Smooth muscle cell (in vitro differentiated cells): Measurements from ENCODE around the gene ANKK1. TPM values are rescaled to one million over a fixed set of nuclear protein-coding genes. Genes with fewer than 3 reads are reported as not detected.

Experiments
- microRNA-seq: library from miRNA; unstranded; fragments of <30 nt; microRNA quantifications from one replicate; pipeline ENCODE4, GENCODE V29; 2016; ENCODE audit warnings: borderline number of aligned reads
- polyA plus RNA-seq: library from polyadenylated mRNA; unstranded; fragments of >200 nt; fragmentation: Nextera tagmentation; extraction: Ambion mirVana; gene quantifications from 2 replicates; pipeline ENCODE4 v1.2.1, GENCODE V29; 2016
- small RNA-seq: library from RNA; depleted of rRNA; stranded (forward); fragments of <200 nt; gene quantifications from one replicate; pipeline ENCODE3, GENCODE V24; 2014
- total RNA-seq: library from RNA; depleted of rRNA; stranded (reverse); fragments of >200 nt; gene quantifications from 2 replicates; pipeline ENCODE4 v1.2.3, GENCODE V29; 2014

ANKK1 gene
- total and polyA plus RNA-seq, 2 experiments from 2014 or later, result not detected

Small RNA genes lying within 50 kb of the gene (microRNA-seq; reads per million reads assigned to microRNA genes)
- gene MIR4301, result not detected

Small RNA genes lying within 50 kb of the gene (small RNA-seq; reads per million reads assigned to genes)
- gene MIR4301, result not detected

Other genes starting within 250 kb of the ANKK1 start
- gene TTC12, start 73.2 kb upstream of the ANKK1 start, total RNA-seq, result 8.8 and 26.8 TPM in 2 replicates
- 3.4 and 5.8 TPM in 2 replicates for gene TTC12, start 73.2 kb upstream of the ANKK1 start, polyA plus RNA-seq
- gene DRD2, start 87.6 kb downstream of the ANKK1 start, total RNA-seq, result 0.58 and 0.72 TPM in 2 replicates
- gene DRD2, start 87.6 kb downstream of the ANKK1 start, polyA plus RNA-seq, result 0.57 and 2.5 TPM in 2 replicates